NOMO-1 treated with dmso at 0.1 percent for 144 hours (cell line): ENCODE data around the gene RALGPS1.

Experiments used
- DNase-seq: peaks from one replicate; lab custom pipeline; 2025; ENCODE audit not compliant: unreplicated experiment; lab: John Stamatoyannopoulos, UW

Gene RALGPS1

DNA sequence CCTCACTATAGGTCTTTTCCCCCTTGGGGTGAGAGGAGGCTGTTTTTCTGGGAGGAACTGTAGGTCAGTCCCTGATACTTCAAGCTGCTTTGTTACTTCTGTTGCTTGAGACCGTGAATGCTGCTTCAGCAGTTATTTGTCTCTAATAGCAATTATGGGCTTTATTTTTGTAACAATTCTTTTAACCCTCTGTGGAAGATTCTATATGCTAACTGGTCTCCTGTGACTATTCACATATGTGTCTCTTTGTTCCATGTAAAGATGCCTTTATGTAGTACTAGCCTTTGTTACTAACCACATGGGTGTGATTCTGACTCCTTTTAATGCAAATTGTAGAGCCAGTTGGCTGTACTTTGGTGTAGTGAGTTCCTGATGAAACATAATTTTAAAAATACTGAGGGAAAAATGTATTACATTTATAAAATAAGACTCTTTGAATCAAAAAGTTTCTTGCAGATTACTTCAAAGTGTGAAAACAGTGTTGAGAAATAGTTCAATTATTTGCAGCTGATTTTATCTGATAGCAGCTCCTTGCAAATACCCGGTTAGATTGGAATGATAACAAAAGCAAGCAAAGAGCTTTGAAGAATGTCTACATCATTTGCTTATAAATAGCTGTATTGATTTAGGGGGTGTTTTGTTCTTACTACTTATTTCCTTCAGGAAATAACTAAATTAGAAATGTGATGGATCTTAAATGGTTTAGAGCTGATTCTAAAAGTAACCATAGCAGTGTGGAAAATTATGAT, 161.2 kb downstream of the RALGPS1 start:
- no peak for DNase-seq

DNA sequence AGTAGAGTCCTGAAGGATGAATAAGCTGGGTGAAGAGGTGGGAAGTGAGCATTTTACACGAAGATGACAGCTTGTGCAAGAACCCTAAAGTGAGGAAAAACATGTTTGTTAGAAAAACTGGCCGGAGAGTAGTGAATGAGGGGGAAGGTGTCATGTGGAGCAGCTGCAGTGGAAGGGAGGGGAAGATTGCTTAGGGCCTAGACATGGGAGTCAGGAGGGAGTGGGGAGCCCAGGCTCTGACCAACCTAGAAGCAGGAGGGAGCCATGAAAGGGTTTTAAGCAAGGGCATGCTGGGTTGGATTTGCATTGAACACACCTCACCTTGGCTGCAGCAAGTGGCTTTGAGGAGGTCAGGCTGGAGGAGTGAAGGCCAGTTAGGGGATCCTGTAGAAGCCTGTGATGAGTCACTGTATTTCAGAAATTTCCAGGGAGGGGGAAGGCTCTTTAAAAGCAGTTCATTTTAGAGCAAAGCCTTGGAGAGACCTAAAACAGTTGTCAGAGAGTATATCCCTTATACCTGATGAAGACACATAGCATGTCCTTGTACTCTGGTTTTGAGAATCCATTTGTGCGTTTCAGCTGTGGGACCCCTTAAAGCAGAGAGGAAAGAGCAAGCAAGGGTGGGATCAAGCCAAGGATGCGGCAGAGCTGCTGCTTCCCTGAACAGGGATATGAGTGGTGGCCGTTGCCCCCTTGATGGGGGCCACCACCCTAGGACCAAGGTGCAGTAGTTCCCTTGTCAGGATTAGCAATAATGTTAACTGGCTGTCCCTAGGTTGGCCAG, 162.5 kb downstream of the RALGPS1 start:
- no peak for DNase-seq

DNA sequence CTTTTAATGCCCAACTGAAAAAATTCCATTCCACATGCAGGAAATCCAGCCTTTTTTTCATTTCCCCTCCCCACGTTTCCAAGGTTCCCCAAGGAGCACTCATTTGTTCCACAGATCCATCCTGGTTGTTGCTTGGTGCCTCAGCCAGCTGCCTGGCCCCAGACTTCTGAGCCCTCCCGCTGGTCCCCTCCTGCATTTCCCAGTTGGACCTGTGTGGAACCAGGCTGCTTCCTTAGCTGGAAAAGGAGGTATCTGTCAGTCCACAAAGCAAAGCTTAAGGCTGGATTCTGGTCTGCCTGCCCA, 163.0 kb downstream of the RALGPS1 start:
- no peak for DNase-seq

DNA sequence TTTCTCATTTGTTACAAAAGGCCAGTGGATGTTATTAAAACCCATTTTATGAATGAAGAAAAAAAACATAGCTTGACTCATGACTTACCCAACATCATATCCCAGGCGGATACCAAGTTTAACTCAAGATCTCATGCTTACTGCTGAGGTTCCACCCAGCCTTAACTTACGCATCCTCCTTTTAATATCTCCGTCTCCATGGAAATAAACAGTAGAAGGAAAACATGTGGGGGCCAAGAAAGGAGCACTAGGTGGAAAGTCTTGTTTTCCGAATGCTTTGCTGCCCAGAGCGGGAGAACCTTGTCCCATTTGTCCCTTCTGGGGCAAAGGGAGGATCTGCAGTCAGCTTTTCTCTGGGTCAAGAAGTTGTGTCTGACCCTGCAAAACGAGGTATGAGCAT, 163.8 kb downstream of the RALGPS1 start:
- DNase-seq: no peak

DNA sequence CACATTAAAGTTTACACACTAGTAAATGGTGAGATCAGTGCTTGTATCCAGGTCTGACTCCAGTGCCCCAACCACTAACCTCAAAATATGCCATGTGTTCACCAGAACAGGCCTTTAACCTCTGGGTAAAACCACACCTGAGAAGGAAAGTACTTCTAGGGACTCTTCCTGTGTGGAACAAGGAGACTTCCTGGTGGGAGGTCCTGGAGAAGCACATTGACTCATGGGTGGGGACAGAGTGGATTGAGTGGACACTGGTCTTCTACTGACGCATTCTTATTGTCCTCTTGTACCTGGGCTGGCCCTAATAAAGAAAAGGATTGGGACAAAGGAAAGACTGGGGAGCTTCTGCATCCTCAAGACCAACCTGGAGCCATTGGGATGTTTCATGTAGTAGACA, 164.4 kb downstream of the RALGPS1 start:
- no peak for DNase-seq

DNA sequence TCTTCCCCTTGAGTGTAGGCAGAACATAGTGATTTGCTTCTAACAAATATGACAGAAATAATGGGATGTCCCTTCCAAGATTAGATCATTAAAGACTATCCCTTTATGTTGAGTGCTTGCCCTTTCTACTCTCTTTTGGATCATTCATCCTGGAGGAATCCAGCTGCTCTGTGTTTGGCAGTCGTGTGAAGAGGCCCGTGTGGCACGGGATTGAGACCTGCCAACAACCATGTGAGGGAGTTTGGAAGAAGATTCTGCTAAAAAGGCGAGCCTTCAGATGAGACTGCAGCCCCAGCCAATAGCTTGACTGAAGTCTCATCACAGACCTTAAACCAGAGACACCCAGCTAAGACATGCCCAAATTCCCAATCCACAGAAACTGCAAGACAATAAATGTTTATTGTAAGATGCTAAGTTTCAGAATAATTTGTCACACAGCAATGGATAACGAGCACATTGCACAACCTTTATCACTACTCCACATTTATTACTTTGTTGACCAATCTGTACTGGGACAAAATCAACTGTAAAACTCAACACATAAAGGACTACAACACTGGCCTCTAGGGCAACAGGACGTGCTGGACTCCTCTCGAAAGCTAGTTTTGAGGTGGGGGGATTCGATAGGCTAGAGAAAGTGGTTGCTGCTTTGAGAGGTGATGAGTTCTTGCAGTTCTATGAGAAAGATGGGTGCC, 165.0 kb downstream of the RALGPS1 start:
- no peak for DNase-seq

DNA sequence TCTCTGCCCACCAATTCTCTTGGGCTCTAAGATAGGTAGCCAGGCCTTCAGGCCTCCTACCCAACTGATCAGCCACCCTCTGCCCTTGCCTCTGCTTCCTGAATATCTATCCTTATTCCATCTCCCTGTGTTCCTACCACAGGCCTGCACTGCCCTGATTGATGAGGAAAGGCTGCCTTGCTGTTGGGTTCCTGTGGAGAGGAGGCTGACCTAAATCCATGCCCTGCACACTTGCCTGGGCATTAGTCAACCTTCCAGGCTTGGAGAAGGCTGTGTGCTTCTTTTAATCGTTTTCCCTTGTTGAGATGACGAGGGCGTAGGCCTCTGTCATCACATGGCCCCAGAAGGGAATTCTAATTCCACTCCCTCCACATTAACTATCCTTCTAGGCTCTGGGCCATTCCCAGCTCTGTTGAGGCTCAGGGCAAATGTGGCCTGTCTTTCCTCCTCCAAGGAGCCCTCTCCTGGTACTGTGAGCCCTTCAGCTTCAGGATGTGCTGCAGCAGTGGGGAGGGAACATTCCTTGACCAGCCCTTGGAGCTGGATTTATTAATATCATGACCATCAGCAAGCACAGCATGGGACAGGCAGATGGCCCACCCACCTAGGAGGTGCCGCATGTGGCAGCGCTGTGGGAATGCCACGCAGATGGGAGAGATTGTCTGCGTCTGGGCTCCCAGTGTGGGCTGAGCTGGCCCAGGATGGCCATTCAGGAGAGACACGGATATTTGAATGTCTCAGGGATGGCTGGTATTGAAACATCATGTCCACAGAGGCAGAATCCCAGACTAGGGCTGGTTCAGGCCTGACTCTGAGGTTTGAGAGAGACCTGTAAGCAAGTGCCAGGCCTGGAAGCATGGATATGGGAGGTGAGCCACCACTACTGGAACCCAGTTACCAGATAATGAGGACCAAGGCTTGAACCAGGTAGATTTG, 166.9 kb downstream of the RALGPS1 start:
- DNase-seq: no peak

DNA sequence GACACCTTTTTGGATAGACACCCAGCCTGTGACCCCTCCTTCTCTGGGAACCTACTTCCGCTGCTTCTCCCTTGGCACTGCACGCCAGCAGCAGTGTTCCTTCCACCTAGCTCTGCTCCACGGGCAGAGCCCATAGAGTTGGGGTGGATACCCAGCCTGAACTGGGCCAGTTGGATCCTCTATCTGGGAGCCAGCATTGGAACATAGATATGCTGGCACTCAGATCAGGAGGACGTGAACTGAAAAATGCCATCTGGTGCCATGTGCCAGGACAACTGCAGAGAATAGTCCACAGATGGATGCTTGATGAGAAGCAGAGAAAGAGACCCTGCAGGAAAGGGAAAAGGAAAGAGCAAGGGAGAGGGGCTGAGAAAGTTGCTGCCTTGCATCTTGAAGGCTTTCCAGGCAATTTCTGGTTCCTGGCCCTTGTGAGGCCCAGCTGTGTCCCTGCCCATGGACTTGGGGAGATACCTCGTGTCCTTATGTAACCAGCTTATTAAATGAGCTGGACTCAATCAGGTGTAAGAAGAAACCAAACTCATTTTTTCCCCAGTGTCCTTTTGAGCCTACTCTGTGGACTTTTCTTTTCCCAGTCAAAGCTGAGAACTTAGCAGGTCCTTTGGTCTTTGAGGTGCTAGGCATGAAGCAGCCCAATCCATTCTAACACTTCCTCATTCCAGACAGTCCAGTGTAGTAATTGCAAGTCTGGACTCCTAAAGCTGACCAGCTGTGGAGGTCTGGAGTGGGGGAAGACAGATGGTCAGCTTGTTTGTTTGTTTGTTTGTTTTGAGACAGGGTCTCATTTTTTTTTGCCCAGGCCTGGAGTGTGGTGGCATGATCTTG, 168.8 kb downstream of the RALGPS1 start:
- no peak for DNase-seq

DNA sequence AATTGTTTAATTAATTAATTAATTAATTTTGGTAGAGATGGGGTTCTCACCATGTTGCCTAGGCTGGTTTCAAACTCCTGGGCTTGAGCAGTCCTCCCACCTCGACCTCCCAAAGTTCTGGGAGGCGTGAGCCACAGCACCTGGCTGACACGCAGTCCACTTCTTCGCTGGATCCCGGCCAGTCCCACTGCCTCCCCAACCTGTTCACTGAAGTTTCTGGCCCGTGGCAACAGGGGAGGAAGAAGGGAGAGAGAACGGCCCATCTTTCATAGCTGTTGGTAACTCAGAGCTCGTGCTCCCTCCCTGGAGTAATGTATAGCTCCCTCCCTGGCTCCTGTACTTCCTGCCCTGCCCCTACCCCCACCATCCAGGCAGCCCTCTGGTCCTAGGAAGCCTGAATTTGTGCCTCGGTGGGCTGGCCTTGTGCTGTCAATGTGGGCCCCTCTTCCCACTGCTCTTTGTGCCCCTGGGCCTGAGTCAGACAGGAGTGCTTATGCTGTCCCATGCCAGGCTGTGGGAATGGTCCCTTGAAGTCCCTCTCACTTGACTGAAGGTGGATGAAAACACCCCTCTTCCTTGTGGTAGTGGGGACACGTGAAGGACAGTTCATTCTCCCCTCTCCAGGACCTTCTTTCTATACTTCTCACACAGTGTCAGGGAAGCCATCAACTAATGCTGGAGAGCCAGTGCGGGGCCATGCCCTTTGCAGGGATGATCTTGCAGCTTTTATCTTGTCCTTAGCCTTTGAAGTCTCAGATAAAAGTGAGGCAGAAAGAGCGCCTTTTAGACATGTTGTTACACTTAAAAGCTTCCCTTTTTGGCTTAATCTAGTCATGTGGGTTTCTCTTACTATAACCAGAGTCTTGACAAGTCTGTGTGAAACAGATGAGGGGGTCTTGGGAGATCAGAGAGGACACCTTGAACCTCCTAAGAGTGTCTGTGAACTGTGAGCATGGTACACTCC, 169.8 kb downstream of the RALGPS1 start:
- no peak for DNase-seq

DNA sequence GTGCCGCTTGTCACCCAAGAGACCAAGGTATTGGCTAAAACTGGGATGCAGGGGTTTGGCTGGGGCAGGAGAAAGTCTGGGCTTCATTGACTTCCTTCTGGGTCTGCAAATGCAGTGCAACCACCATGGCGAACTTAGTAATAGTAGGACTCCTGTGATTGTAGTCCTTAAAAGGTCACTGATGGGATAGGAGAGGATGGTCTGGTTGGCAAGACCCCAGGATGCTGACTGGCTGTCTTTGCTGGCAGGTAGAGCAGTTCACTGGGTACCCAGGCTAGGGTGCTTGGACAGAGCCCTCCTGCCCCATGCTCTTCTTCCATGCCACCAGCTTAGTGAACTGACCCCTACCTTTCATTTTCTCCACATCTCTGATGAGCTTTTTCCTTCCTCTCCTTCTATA, 170.6 kb downstream of the RALGPS1 start:
- DNase-seq: no peak

DNA sequence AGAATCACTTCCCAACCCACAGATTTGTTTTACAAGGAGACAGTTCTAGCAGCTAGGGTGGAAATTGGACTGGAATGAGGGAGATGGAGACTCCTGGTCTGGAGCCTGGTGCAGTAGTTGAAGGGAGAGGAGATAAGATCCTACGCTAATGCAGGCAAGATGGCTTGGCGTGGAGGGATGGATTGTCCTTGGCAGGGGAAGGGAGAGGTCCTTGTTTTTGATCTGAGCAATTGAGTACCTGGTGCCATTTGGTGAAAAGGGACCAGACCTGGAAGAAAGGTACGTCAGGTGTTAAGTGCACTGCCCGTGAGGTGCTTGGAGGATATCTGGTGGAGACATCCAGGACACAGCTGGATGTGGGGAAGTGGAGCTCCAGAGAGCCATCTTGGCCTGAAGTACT, 172.2 kb downstream of the RALGPS1 start:
- DNase-seq: no peak

DNA sequence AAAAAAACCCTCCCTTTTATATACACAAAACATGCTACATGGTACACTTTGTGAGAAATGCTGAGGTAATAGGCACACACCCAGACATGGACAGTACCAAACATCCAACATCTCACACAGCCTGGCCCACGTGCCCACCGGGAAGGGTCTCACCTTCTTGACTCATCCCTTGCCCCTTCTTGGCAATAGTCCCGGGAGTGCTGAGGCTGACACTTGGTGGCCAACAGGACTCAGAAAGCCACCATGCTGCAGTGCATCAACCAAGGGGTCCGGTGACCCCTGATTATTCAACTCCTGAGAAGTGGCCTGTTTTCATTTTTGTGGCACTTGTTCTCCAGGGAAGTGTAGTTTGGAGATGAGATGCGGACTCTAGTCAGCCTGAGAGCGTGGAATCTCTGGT, 172.8 kb downstream of the RALGPS1 start:
- no peak for DNase-seq

DNA sequence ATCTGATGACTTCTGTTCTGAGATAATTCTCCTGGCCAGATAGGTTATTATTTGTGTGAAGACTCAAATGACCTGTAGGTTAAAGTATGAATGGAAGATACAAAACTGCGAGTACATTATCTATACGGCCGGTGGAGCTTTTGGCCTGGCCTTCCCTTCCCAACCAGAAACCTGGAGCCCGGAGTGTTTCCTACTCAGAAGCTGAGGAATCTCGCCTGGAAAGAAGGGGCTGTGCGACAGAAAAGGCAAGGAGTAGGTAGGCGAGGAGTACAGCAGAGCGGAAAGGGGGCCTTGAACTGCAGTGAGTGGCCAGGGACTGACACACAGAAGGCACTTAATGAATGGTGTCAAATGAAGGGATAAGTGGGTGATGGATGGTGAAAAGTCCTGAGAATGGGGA, 173.3 kb downstream of the RALGPS1 start:
- no peak for DNase-seq

DNA sequence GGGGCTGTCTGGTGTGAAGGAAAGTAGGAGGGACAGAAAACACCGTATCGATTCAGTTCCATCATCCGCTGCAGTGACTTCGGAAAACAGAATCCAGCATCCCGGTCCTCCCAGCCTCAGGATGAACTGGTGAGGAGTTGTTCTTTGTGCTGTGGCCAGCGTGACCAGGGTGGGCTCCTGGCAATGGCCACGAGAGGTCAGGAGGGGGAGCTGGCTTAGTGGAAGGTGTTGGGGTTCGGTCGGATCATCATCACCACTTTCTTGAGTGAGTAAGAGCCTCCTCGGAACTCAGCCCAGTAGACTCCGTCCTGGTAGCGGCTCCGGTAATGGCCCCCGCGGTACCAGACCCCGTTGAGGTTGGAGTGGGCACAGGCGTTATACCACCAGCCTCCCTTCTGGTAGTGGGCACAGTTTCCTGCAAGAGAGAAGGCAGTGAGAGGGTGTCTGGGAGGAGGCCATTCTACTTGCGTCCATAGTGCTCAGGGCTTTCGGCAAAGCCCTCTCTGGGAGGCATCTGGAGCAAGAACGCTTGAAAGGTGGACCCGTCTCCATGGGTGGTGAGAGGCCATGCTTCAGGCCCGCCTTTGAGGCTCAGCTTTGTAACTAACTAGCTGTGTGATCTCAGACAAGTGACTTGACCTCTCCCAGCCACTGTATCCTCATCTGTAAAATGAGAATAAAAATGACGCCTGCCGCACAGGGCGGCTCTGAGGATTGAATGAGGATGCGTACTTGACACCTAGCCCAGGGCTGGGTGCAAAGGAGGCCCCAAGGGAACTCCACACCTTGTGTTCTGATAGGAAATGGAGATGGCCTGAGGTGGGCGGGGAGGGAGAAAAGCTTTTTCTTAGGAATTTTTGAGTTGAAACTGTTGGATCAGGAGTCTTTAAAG, 174.4 kb downstream of the RALGPS1 start:
- DNase-seq: no peak

DNA sequence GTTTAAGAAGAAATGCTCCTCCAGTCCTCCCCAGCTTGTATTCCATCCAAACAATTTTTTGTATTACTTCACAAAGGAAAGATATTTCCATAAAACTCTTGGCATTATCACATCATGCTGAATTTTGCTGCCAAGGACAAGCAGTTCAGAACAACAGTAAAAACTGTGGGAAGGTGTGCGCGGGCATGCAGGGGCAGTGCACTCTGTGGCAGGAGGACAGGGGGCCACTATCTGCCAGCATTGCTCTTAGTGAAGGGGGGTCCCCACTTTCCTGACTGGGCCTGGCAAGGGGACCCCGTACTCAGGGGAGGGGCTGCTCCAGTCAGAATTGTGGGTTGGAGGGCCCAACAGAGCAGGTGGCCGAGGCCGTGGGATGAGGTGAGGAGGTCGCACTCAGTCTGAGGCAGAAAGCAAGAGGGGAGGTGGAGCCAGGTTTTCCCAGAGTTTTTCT, 175.1 kb downstream of the RALGPS1 start:
- DNase-seq: no peak

DNA sequence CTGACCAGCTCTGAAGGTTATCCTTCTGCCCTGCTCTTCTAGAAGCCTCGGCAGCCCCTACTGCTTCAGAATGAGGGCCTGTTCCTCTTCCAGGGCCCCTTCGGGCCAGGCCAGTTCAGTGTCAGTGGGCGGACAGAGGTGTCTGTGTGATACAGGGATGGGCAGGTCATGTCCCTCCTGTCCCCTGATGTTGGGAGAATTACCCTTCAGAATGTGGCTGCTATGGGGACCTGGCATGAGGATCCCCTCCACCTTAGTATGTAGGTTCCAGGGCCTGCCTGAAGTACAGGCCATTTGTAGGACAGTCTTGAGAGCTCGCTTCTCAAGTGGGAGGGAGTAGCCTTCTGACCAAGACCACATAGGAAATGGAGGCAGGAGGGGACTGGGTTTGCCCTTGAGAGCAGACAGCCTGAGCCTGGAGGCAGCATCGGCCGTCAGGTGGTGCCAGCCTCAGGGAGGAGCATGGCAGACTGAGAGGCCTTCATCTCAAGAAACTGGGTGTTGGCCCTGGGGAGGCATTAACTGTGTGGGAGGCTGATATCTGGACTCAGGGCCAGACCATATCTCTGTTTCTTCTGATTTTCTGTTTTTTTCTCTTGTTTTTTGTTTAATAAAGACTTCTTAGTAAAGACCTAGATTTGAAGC, 175.9 kb downstream of the RALGPS1 start:
- no peak for DNase-seq

DNA sequence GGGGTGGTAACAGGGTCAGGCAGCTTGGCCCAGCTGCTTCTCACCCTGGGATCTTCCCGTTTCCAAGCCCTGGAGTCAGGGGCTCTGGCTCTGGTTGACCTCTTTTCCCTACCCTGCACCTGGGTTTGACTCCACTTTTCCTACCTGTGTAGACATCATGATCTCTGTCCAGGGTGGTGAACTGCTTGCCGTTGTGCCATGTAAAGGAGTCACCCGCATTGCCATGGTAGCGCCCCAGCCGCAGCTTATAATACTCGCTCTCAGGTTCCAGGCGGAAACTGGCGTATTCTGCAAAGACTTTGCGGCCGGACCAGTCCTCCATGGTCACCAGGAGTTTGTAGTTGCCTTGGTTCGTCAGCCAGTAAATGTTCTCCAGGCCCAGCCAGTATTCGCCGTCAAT, 176.9 kb downstream of the RALGPS1 start:
- no peak for DNase-seq
